Activated CD4-positive, alpha-beta memory T cell treated with anti-CD3 and anti-CD28 coated beads for 36 hours (primary cell): ENCODE data around the gene RIC3. TPM values are rescaled to one million over a fixed set of nuclear protein-coding genes. Genes with fewer than 3 reads are reported as not detected.
A peak's percentile ranks its signal among the peaks of the same experiment; 100 is the strongest.

Source experiments
- CTCF ChIA-PET: fragments of 350-600 bp; sonication (Branson Sonifier 250); formaldehyde crosslinking; loops from one replicate; lab custom pipeline; 2021; ENCODE audit warnings: antibody characterized with exemption, inconsistent platforms; lab: Charles Lee
- POLR2A ChIA-PET: fragments of 350-600 bp; sonication (Branson Sonifier 250); formaldehyde crosslinking; loops from one replicate; lab custom pipeline; 2021; ENCODE audit warnings: antibody characterized with exemption; lab: Charles Lee
- DNase-seq: peaks from one replicate; pipeline ENCODE4 v3.0.0-alpha.2; 2020
- H3K27ac Mint-ChIP-seq: one replicate; pipeline ENCODE4 v1.8.0; 2021; ENCODE audit warnings: mixed read lengths
- H3K27me3 Mint-ChIP-seq: one replicate; pipeline ENCODE4 v1.8.0; 2021; ENCODE audit warnings: mixed read lengths
- H3K36me3 Mint-ChIP-seq: one replicate; pipeline ENCODE4 v1.8.0; 2021; ENCODE audit warnings: mixed read lengths
- H3K4me1 Mint-ChIP-seq: one replicate; pipeline ENCODE4 v1.8.0; 2021; ENCODE audit warnings: low read depth, mixed read lengths
- H3K4me3 Mint-ChIP-seq: one replicate; pipeline ENCODE4 v1.8.0; 2021; ENCODE audit warnings: mild to moderate bottlenecking, mixed read lengths
- H3K9me3 Mint-ChIP-seq: one replicate; pipeline ENCODE4 v1.8.0; 2021; ENCODE audit warnings: mixed read lengths
- intact Hi-C: fragments of 100-400 bp; cut with micrococcal nuclease; formaldehyde crosslinking; loops from one replicate; pipeline ENCODE4 v1.15.1; 2023
- total RNA-seq, 2 experiments: library from RNA; stranded (reverse); gene quantifications; one replicate each; pipeline ENCODE4 v1.2.3, GENCODE V29; 2021

RIC3 gene
- total RNA-seq = 1 to 10 TPM; 5.0 to 5.6 TPM

GRCh38 chr11:8168485-8169257, at the start of gene RIC3:
Gene RIC3, minus strand, starts transcription at chr11:8169025. Its CDS starts 36 bp downstream, at chr11:8168989.
- Mint-ChIP-seq H3K4me3 (peak within 1 kb of the TSS; percentile 84), H3K4me1 (peaks cover 24% of the 10 kb centered on the region), H3K27me3 (peaks cover 39% of the 10 kb centered on the region), H3K36me3 (peaks cover 2% of the 10 kb centered on the region), H3K27ac (peak within 1 kb of the TSS; percentile 50), H3K9me3 (no peaks in the 10 kb centered on the region)
- CTCF ChIA-PET = interaction anchor here (0.7 to 1.6 kb wide), 2 partner anchors 78 to 182 kb away, joined by 3 to 4 read pairs; partner anchors contain the start of gene EIF3F
- POLR2A ChIA-PET = no interaction called here
- intact Hi-C loops = no loop called here
- DNase-seq = peak; percentile 60

- no peaks in the 10 kb centered on the region for H3K36me3 Mint-ChIP-seq
- no peaks in the 10 kb centered on the region for H3K27me3 Mint-ChIP-seq
- POLR2A ChIA-PET = no interaction called here
- no peaks in the 10 kb centered on the region for H3K9me3 Mint-ChIP-seq
- no peak for DNase-seq
- H3K4me3 Mint-ChIP-seq = no peak overlapping the region
- intact Hi-C loops = no loop called here
- no peaks in the 10 kb centered on the region for H3K4me1 Mint-ChIP-seq
- H3K27ac Mint-ChIP-seq = no peak overlapping the region
- CTCF ChIA-PET = interaction anchor here (0.8 to 1.2 kb wide), 3 partner anchors 14 to 212 kb away, joined by 3 to 5 read pairs (median 3); no protein-coding TSS in a partner anchor
Measured at GRCh38 chr11:8218409-8218808, 49.6 kb upstream of the RIC3 start.

- CTCF ChIA-PET = interaction anchor here (0.7 to 1.2 kb wide), 3 partner anchors 9 to 211 kb away, joined by 3 to 5 read pairs (median 3); no protein-coding TSS in a partner anchor
- no peaks in the 10 kb centered on the region for H3K36me3 Mint-ChIP-seq
- no peak for DNase-seq
- no peaks in the 10 kb centered on the region for H3K9me3 Mint-ChIP-seq
- H3K27ac Mint-ChIP-seq = no peak overlapping the region
- H3K4me3 Mint-ChIP-seq = no peak overlapping the region
- no peaks in the 10 kb centered on the region for H3K27me3 Mint-ChIP-seq
- no peaks in the 10 kb centered on the region for H3K4me1 Mint-ChIP-seq
- intact Hi-C loops = no loop called here
- POLR2A ChIA-PET = no interaction called here
Measured at GRCh38 chr11:8217926-8218325, 49.1 kb upstream of the RIC3 start.

GRCh38 chr11:8217136-8217535, 48.3 kb upstream of the RIC3 start:
- Mint-ChIP-seq H3K27me3 (no peaks in the 10 kb centered on the region), H3K36me3 (no peaks in the 10 kb centered on the region), H3K4me1 (no peaks in the 10 kb centered on the region), H3K4me3 (no peak overlapping the region), H3K27ac (no peak overlapping the region), H3K9me3 (no peaks in the 10 kb centered on the region)
- intact Hi-C loops = no loop called here
- ChIA-PET POLR2A (no interaction called here), CTCF (interaction anchor here (0.7 to 1.2 kb wide), 2 partner anchors 8 to 210 kb away, joined by 3 to 5 read pairs; no protein-coding TSS in a partner anchor)
- no peak for DNase-seq

- no peak for DNase-seq
- H3K4me3 Mint-ChIP-seq = no peak overlapping the region
- H3K27me3 Mint-ChIP-seq = peaks cover 11% of the 10 kb centered on the region
- ChIA-PET POLR2A (no interaction called here), CTCF (no interaction called here)
- H3K27ac Mint-ChIP-seq = no peak overlapping the region
- no peaks in the 10 kb centered on the region for H3K36me3 Mint-ChIP-seq
- intact Hi-C loops = no loop called here
- H3K9me3 Mint-ChIP-seq = no peaks in the 10 kb centered on the region
- no peaks in the 10 kb centered on the region for H3K4me1 Mint-ChIP-seq
Measured at GRCh38 chr11:8213376-8213775, 44.6 kb upstream of the RIC3 start.

- POLR2A ChIA-PET = no interaction called here
- H3K4me3 Mint-ChIP-seq = no peak overlapping the region
- H3K27me3 Mint-ChIP-seq = peaks cover 23% of the 10 kb centered on the region
- no peak overlapping the region for H3K27ac Mint-ChIP-seq
- no peaks in the 10 kb centered on the region for H3K4me1 Mint-ChIP-seq
- no peaks in the 10 kb centered on the region for H3K36me3 Mint-ChIP-seq
- no peaks in the 10 kb centered on the region for H3K9me3 Mint-ChIP-seq
- peak; percentile 39 for DNase-seq
- intact Hi-C loops = no loop called here
- CTCF ChIA-PET = interaction anchor here (1.1 to 2.0 kb wide), 4 partner anchors 8 to 18 kb away, joined by 3 to 9 read pairs (median 4); no protein-coding TSS in a partner anchor
Measured at GRCh38 chr11:8209208-8209807, 40.5 kb upstream of the RIC3 start.

- DNase-seq = no peak
- POLR2A ChIA-PET = no interaction called here
- Mint-ChIP-seq H3K4me1 (no peaks in the 10 kb centered on the region), H3K9me3 (no peaks in the 10 kb centered on the region), H3K27ac (no peak overlapping the region), H3K4me3 (no peak overlapping the region), H3K27me3 (peaks cover 23% of the 10 kb centered on the region), H3K36me3 (no peaks in the 10 kb centered on the region)
- intact Hi-C loops = no loop called here
- CTCF ChIA-PET = interaction anchor here (0.7 to 2.0 kb wide), 4 partner anchors 13 to 359 kb away, joined by 3 to 9 read pairs (median 3); no protein-coding TSS in a partner anchor
Measured at GRCh38 chr11:8207080-8208000, 38.5 kb upstream of the RIC3 start.

- Mint-ChIP-seq H3K27me3 (peaks cover 23% of the 10 kb centered on the region), H3K9me3 (no peaks in the 10 kb centered on the region), H3K27ac (no peak overlapping the region), H3K4me1 (no peaks in the 10 kb centered on the region), H3K36me3 (no peaks in the 10 kb centered on the region), H3K4me3 (no peak overlapping the region)
- ChIA-PET POLR2A (no interaction called here), CTCF (interaction anchor here (1.1 kb wide), 1 partner anchor 107 kb away, joined by 3 read pairs; no protein-coding TSS in a partner anchor)
- intact Hi-C loops = no loop called here
- DNase-seq = no peak
Measured at GRCh38 chr11:8206251-8207079, 37.6 kb upstream of the RIC3 start.

- no peak overlapping the region for H3K27ac Mint-ChIP-seq
- no peak for DNase-seq
- H3K4me1 Mint-ChIP-seq = no peaks in the 10 kb centered on the region
- CTCF ChIA-PET = interaction anchor here (1.1 to 4.5 kb wide), 4 partner anchors 9 to 106 kb away, joined by 3 to 18 read pairs (median 6); no protein-coding TSS in a partner anchor
- H3K9me3 Mint-ChIP-seq = no peaks in the 10 kb centered on the region
- H3K36me3 Mint-ChIP-seq = no peaks in the 10 kb centered on the region
- H3K4me3 Mint-ChIP-seq = no peak overlapping the region
- H3K27me3 Mint-ChIP-seq = peaks cover 23% of the 10 kb centered on the region
- intact Hi-C loops = no loop called here
- POLR2A ChIA-PET = no interaction called here
Measured at GRCh38 chr11:8205566-8205965, 36.7 kb upstream of the RIC3 start.

- peaks cover 24% of the 10 kb centered on the region for H3K27me3 Mint-ChIP-seq
- intact Hi-C loops = no loop called here
- POLR2A ChIA-PET = no interaction called here
Measured at GRCh38 chr11:8204596-8204995, 35.8 kb upstream of the RIC3 start.

GRCh38 chr11:8204025-8204424, 35.2 kb upstream of the RIC3 start:
- ChIA-PET POLR2A (no interaction called here), CTCF (interaction anchor here (1.6 to 4.5 kb wide), 3 partner anchors 8 to 16 kb away, joined by 5 to 18 read pairs (median 6); no protein-coding TSS in a partner anchor)
- peaks cover 21% of the 10 kb centered on the region for H3K27me3 Mint-ChIP-seq

More at GRCh38 chr11:8204596-8204995, 35.8 kb upstream of the RIC3 start:
- no peak for DNase-seq
- Mint-ChIP-seq H3K4me3 (no peak overlapping the region), H3K27ac (no peak overlapping the region), H3K4me1 (no peaks in the 10 kb centered on the region), H3K9me3 (no peaks in the 10 kb centered on the region), H3K36me3 (no peaks in the 10 kb centered on the region)
- CTCF ChIA-PET = interaction anchor here (0.6 to 4.5 kb wide), 5 partner anchors 8 to 198 kb away, joined by 3 to 18 read pairs (median 5); no protein-coding TSS in a partner anchor

More at GRCh38 chr11:8204025-8204424, 35.2 kb upstream of the RIC3 start:
- no peak for DNase-seq
- H3K27ac Mint-ChIP-seq = no peak overlapping the region
- no peaks in the 10 kb centered on the region for H3K4me1 Mint-ChIP-seq
- no peaks in the 10 kb centered on the region for H3K9me3 Mint-ChIP-seq
- no peaks in the 10 kb centered on the region for H3K36me3 Mint-ChIP-seq
- intact Hi-C loops = no loop called here
- no peak overlapping the region for H3K4me3 Mint-ChIP-seq
